Mucosa of stomach (tissue), 1 donor: Measurements from ENCODE around the gene GRB2.

Source experiments
- H3K27me3 ChIP-seq: one replicate; pipeline ENCODE4 v1.7.0; 2013; ENCODE audit warnings: mild to moderate bottlenecking, low read length; ENCODE audit not compliant: control insufficient read depth, insufficient read depth
- H3K36me3 ChIP-seq: one replicate; pipeline ENCODE4 v1.7.0; 2013; ENCODE audit warnings: low read length; ENCODE audit not compliant: control insufficient read depth, insufficient read depth
- H3K4me1 ChIP-seq: one replicate; pipeline ENCODE4 v1.7.0; 2013; ENCODE audit warnings: mild to moderate bottlenecking, low read length; ENCODE audit not compliant: control insufficient read depth, insufficient read depth
- H3K4me3 ChIP-seq: one replicate; pipeline ENCODE4 v1.7.0; 2013; ENCODE audit warnings: low read length
- H3K9ac ChIP-seq: one replicate; pipeline ENCODE4 v1.7.0; 2013; ENCODE audit warnings: mild to moderate bottlenecking, low read length, moderate library complexity
- H3K9me3 ChIP-seq: one replicate; pipeline ENCODE4 v1.7.0; 2013; ENCODE audit warnings: mild to moderate bottlenecking, low read length, moderate library complexity; ENCODE audit not compliant: control insufficient read depth
- donor health status: Pancreatic carcinoma.

The GRB2 gene

GRCh38 chr17:75341784-75342486 is 63.5 kb downstream of the GRB2 start:
- Histone ChIP-seq H3K36me3 (no peaks in the 10 kb centered on the region), H3K4me1 (peaks cover 13% of the 10 kb centered on the region), H3K9me3 (no peaks in the 10 kb centered on the region), H3K4me3 (no peak overlapping the region), H3K9ac (no peak overlapping the region), H3K27me3 (no peaks in the 10 kb centered on the region)

GRCh38 chr17:75340631-75341030 is 64.8 kb downstream of the GRB2 start:
- Histone ChIP-seq H3K9me3 (no peaks in the 10 kb centered on the region), H3K4me1 (peaks cover 21% of the 10 kb centered on the region)

GRCh38 chr17:75339971-75340370 is 65.5 kb downstream of the GRB2 start:
- Histone ChIP-seq H3K27me3 (no peaks in the 10 kb centered on the region), H3K4me1 (peaks cover 17% of the 10 kb centered on the region), H3K9me3 (no peaks in the 10 kb centered on the region), H3K36me3 (no peaks in the 10 kb centered on the region), H3K4me3 (no peak overlapping the region), H3K9ac (no peak overlapping the region)

More at GRCh38 chr17:75340631-75341030, 64.8 kb downstream of the GRB2 start:
- Histone ChIP-seq H3K27me3 (no peaks in the 10 kb centered on the region), H3K4me3 (no peak overlapping the region), H3K9ac (no peak overlapping the region), H3K36me3 (no peaks in the 10 kb centered on the region)

- no peaks in the 10 kb centered on the region for H3K9me3 ChIP-seq
- no peaks in the 10 kb centered on the region for H3K27me3 ChIP-seq
- no peak overlapping the region for H3K4me3 ChIP-seq
- H3K36me3 ChIP-seq: no peaks in the 10 kb centered on the region
- H3K9ac ChIP-seq: no peak overlapping the region
- H3K4me1 ChIP-seq: peaks cover 17% of the 10 kb centered on the region
Observed at GRCh38 chr17:75338335-75338734, 67.1 kb downstream of the GRB2 start.

GRCh38 chr17:75335315-75335714 is 70.2 kb downstream of the GRB2 start:
- H3K9ac ChIP-seq: no peak overlapping the region
- H3K4me3 ChIP-seq: no peak overlapping the region
- H3K27me3 ChIP-seq: no peaks in the 10 kb centered on the region
- H3K4me1 ChIP-seq: peaks cover 13% of the 10 kb centered on the region
- H3K36me3 ChIP-seq: no peaks in the 10 kb centered on the region
- H3K9me3 ChIP-seq: no peaks in the 10 kb centered on the region

- no peak overlapping the region for H3K4me3 ChIP-seq
- H3K9me3 ChIP-seq: no peaks in the 10 kb centered on the region
- no peak overlapping the region for H3K9ac ChIP-seq
- no peaks in the 10 kb centered on the region for H3K27me3 ChIP-seq
- H3K4me1 ChIP-seq: peaks cover 13% of the 10 kb centered on the region
- H3K36me3 ChIP-seq: no peaks in the 10 kb centered on the region
Observed at GRCh38 chr17:75334723-75335122, 70.8 kb downstream of the GRB2 start.

GRCh38 chr17:75331671-75332070 is 73.8 kb downstream of the GRB2 start:
- Histone ChIP-seq H3K4me3 (no peak overlapping the region), H3K9ac (no peak overlapping the region), H3K9me3 (no peaks in the 10 kb centered on the region), H3K36me3 (no peaks in the 10 kb centered on the region), H3K27me3 (no peaks in the 10 kb centered on the region), H3K4me1 (peaks cover 10% of the 10 kb centered on the region)

- no peak overlapping the region for H3K9ac ChIP-seq
- no peaks in the 10 kb centered on the region for H3K27me3 ChIP-seq
- no peak overlapping the region for H3K4me3 ChIP-seq
- peaks cover 5% of the 10 kb centered on the region for H3K36me3 ChIP-seq
- no peaks in the 10 kb centered on the region for H3K4me1 ChIP-seq
- H3K9me3 ChIP-seq: no peaks in the 10 kb centered on the region
Observed at GRCh38 chr17:75327757-75328156, 77.7 kb downstream of the GRB2 start.

- no peaks in the 10 kb centered on the region for H3K4me1 ChIP-seq
- no peaks in the 10 kb centered on the region for H3K9me3 ChIP-seq
- no peaks in the 10 kb centered on the region for H3K27me3 ChIP-seq
- peaks cover 5% of the 10 kb centered on the region for H3K36me3 ChIP-seq
- no peak overlapping the region for H3K4me3 ChIP-seq
- H3K9ac ChIP-seq: no peak overlapping the region
Observed at GRCh38 chr17:75326226-75326848, 79.1 kb downstream of the GRB2 start.

- H3K36me3 ChIP-seq: peaks cover 5% of the 10 kb centered on the region
- no peak overlapping the region for H3K4me3 ChIP-seq
- H3K4me1 ChIP-seq: no peaks in the 10 kb centered on the region
- H3K27me3 ChIP-seq: no peaks in the 10 kb centered on the region
- no peak overlapping the region for H3K9ac ChIP-seq
- no peaks in the 10 kb centered on the region for H3K9me3 ChIP-seq
Observed at GRCh38 chr17:75325827-75326225, 79.7 kb downstream of the GRB2 start.

GRCh38 chr17:75325348-75325747 is 80.1 kb downstream of the GRB2 start:
- Histone ChIP-seq H3K9me3 (no peaks in the 10 kb centered on the region), H3K4me3 (no peak overlapping the region), H3K9ac (no peak overlapping the region), H3K27me3 (no peaks in the 10 kb centered on the region), H3K36me3 (peaks cover 5% of the 10 kb centered on the region), H3K4me1 (no peaks in the 10 kb centered on the region)

- Histone ChIP-seq H3K36me3 (peaks cover 5% of the 10 kb centered on the region), H3K9me3 (no peaks in the 10 kb centered on the region), H3K4me1 (peaks cover 4% of the 10 kb centered on the region), H3K4me3 (no peak overlapping the region), H3K27me3 (no peaks in the 10 kb centered on the region), H3K9ac (no peak overlapping the region)
Observed at GRCh38 chr17:75321506-75321905, 84.0 kb downstream of the GRB2 start.
